HepG2 (cell line): ENCODE measurements around the gene CCNQ. TPM values are rescaled to one million over a fixed set of nuclear protein-coding genes. Genes with fewer than 3 reads are reported as not detected.

Experiments used
- ATF6 ChIP-seq: sonication (generic); formaldehyde crosslinking; conservative IDR thresholded peaks from 2 replicates; pipeline ENCODE4 v1.4.0; 2020; ENCODE audit warnings: missing genetic modification reagents
- CREBL2 ChIP-seq: sonication (generic); formaldehyde crosslinking; IDR thresholded peaks from 2 replicates; pipeline ENCODE4 v1.8.1; 2023; ENCODE audit warnings: missing genetic modification reagents, mild to moderate bottlenecking, borderline replicate concordance
- FOXK1 ChIP-seq: sonication (generic); formaldehyde crosslinking; IDR thresholded peaks from 2 replicates; pipeline ENCODE4 v1.4.0; 2020; ENCODE audit warnings: low read depth, missing genetic modification reagents, borderline replicate concordance
- HMGXB4 ChIP-seq, 2 experiments: sonication (generic) in 1 of 2; formaldehyde crosslinking in 1 of 2; IDR thresholded peaks; 2 replicates each; pipeline versions ENCODE4 v1.4.0 to v1.6.1; 2018 to 2020; ENCODE audit warnings: missing genetic modification reagents in 2 of 2, borderline replicate concordance in 1 of 2, low read depth in 1 of 2, mild to moderate bottlenecking in 1 of 2, missing biosample characterization in 1 of 2
- MEIS1 ChIP-seq: sonication (generic); formaldehyde crosslinking; IDR thresholded peaks from 2 replicates; pipeline ENCODE4 v1.9.0; 2021; ENCODE audit warnings: mild to moderate bottlenecking, missing genetic modification reagents, moderate library complexity, borderline replicate concordance
- MYC ChIP-seq: sonication (generic); formaldehyde crosslinking; IDR thresholded peaks from 2 replicates; pipeline ENCODE4 v1.9.0; 2021; ENCODE audit warnings: missing genetic modification reagents, borderline replicate concordance
- NCOA5 ChIP-seq: sonication (generic); formaldehyde crosslinking; IDR thresholded peaks from 2 replicates; pipeline ENCODE4 v1.4.0; 2020; ENCODE audit warnings: missing genetic modification reagents
- POGZ ChIP-seq: sonication (generic); formaldehyde crosslinking; IDR thresholded peaks from 2 replicates; pipeline ENCODE4 v1.4.0; 2020; ENCODE audit warnings: mild to moderate bottlenecking, missing genetic modification reagents
- POLR2A ChIP-seq, 2 experiments: IDR thresholded peaks; 2 replicates each; pipeline ENCODE4 v1.6.1; 2011; ENCODE audit warnings: low read depth in 2 of 2, low read length in 2 of 2, mild to moderate bottlenecking in 1 of 2, moderate library complexity in 1 of 2; ENCODE audit not compliant: insufficient read depth in 1 of 2
- POLR2G ChIP-seq: fragments of 200-400 bp; formaldehyde crosslinking; IDR thresholded peaks from 2 replicates; pipeline ENCODE4 v1.6.1; 2018; ENCODE audit warnings: mild to moderate bottlenecking, low read depth, low read length, moderate library complexity
- RXRB ChIP-seq: IDR thresholded peaks from 2 replicates; pipeline ENCODE4 v1.6.1; 2016; ENCODE audit warnings: borderline replicate concordance, missing genetic modification reagents, missing compliant biosample characterization
- SP1 ChIP-seq, 2 experiments: fragments of 450-650 bp in 1 of 2; sonication (generic) in 1 of 2; formaldehyde crosslinking in 1 of 2; IDR thresholded peaks; 2 replicates each; pipeline versions ENCODE4 v1.4.0 to v1.6.1; 2016 to 2020; ENCODE audit warnings: missing genetic modification reagents in 1 of 2
- STAT6 ChIP-seq: sonication (generic); formaldehyde crosslinking; IDR thresholded peaks from 2 replicates; pipeline ENCODE4 v1.4.0; 2020; ENCODE audit warnings: missing genetic modification reagents, mild to moderate bottlenecking, borderline replicate concordance
- TCF7 ChIP-seq: sonication (generic); IDR thresholded peaks from 2 replicates; pipeline ENCODE4 v1.6.1; 2016; ENCODE audit warnings: antibody characterized with exemption, low read depth
- ZNF234 ChIP-seq: sonication (generic); formaldehyde crosslinking; conservative IDR thresholded peaks from 2 replicates; pipeline ENCODE4 v1.5.1; 2020; ENCODE audit warnings: mild to moderate bottlenecking, missing genetic modification reagents
- ZNF703 ChIP-seq: sonication (generic); formaldehyde crosslinking; IDR thresholded peaks from 2 replicates; pipeline ENCODE4 v1.5.1; 2020; ENCODE audit warnings: missing genetic modification reagents, mild to moderate bottlenecking, moderate library complexity, borderline replicate concordance
- ZNF704 ChIP-seq: sonication (generic); formaldehyde crosslinking; IDR thresholded peaks from 2 replicates; pipeline ENCODE4 v1.8.1; 2023; ENCODE audit warnings: mild to moderate bottlenecking, inconsistent platforms, moderate library complexity, missing genetic modification reagents, borderline replicate concordance
- ZNF770 ChIP-seq: sonication (generic); formaldehyde crosslinking; IDR thresholded peaks from 2 replicates; pipeline ENCODE4 v1.5.0; 2020; ENCODE audit warnings: mild to moderate bottlenecking, missing genetic modification reagents
- polyA plus RNA-seq, 8 experiments: library from polyadenylated mRNA; depleted of rRNA in 3 of 8; stranded (reverse) in 7 of 8; unstranded in 1 of 8; fragments of >200 nt; fragmentation: Illumina TruSeq in 4 of 8; extraction: Trizol in 4 of 8; gene quantifications; 2 replicates each; pipeline versions ENCODE4 v1.2.1 to v1.2.3, GENCODE V29; 2011 to 2016; ENCODE audit warnings: low read depth in 4 of 8, missing spikeins in 1 of 8, mixed read lengths in 1 of 8; ENCODE audit not compliant: insufficient read depth in 1 of 8
- total RNA-seq, 5 experiments: library from RNA; depleted of rRNA; stranded (reverse); fragments of >200 nt; fragmentation: Illumina TruSeq; extraction: Trizol; gene quantifications; 2 replicates each; pipeline ENCODE4 v1.2.3, GENCODE V29; 2016; ENCODE audit warnings: low read depth in 1 of 5

CCNQ gene
- total and polyA plus RNA-seq, 2 of the 13 experiments (the other 11 are each of a cell fraction or from before 2014, with no cell fraction given): 15.0 to 25.5 TPM

- TF ChIP-seq ZNF234 (CRISPR knock-in tag): no peak
- TF ChIP-seq HMGXB4 (CRISPR knock-in tag; IDR thresholded peaks at IDR 0.05; ENCODE audit: borderline replicate concordance in 1 of 2, low read depth in 1 of 2): peak in 1 of 2 experiments; percentile 20; a peak in 2 of 4 replicates
- TF ChIP-seq POGZ: no peak
- TF ChIP-seq FOXK1 (CRISPR knock-in tag): no peak
- TF ChIP-seq ZNF703: 0 out of 2 replicates have a peak, but pooled peaks have one; percentile 26
- peak; percentile 30; the same call in 1 of the 2 replicates for TF ChIP-seq ZNF770 (CRISPR knock-in tag)
- peak; percentile 44; the same call in 1 of the 2 replicates for TF ChIP-seq MEIS1 (CRISPR knock-in tag)
- TF ChIP-seq TCF7: 0 out of 2 replicates have a peak, but pooled peaks have one; percentile 3
- TF ChIP-seq STAT6 (CRISPR knock-in tag): no peak
- 0 out of 4 replicates have a peak, but pooled peaks of 1 of the 2 experiments have one; percentile 27 for TF ChIP-seq POLR2A (IDR thresholded peaks at IDR 0.05; ENCODE audit: insufficient read depth in 1 of 2, low read depth in 2 of 2, low read length in 2 of 2)
- TF ChIP-seq POLR2G: peak; percentile 5
- no peak for TF ChIP-seq MYC (CRISPR knock-in tag)
- no peak for TF ChIP-seq ZNF704 (CRISPR knock-in tag)
- TF ChIP-seq ATF6 (CRISPR knock-in tag): no peak
- TF ChIP-seq NCOA5 (CRISPR knock-in tag): no peak
- peak; percentile 59; the same call in 1 of the 2 replicates for TF ChIP-seq RXRB (CRISPR knock-in tag)
- TF ChIP-seq CREBL2 (CRISPR knock-in tag): no peak
- TF ChIP-seq SP1 (IDR thresholded peaks at IDR 0.05): no peak
- TF ChIP-seq SP1 (CRISPR knock-in tag; IDR thresholded peaks at IDR 0.05): no peak
Observed at GRCh38 chrX:153622661-153623309, 23.8 kb upstream of the CCNQ start (continued).
